Measurements from ENCODE around the gene ERCC4. TPM values are rescaled to one million over a fixed set of nuclear protein-coding genes. Genes with fewer than 3 reads are reported as not detected.

The ERCC4 gene
- total and polyA plus RNA-seq, 2 of the 8 experiments (the other 6 are each of a cell fraction or from before 2014, with no cell fraction given), result 1.6 to 13.2 TPM

GRCh38 chr16:13936596-13937081 lies 16.7 kb downstream of the ERCC4 start:
- Histone ChIP-seq H3K9me3 (ENCODE audit: insufficient read depth in 2 of 2, low read depth in 1 of 2, low read length in 1 of 2) (no peaks in the 10 kb centered on the region; a peak in 1 of 4 replicates), H3K18ac (ENCODE audit: extremely low read depth, low read length) (no peak overlapping the region), H3K4me3 (ENCODE audit: extremely low read depth in 1 of 4, insufficient read depth in 2 of 4, low read depth in 3 of 4, low read length in 4 of 4) (no peak overlapping the region), H2BK15ac (ENCODE audit: low read length) (no peak overlapping the region), H2BK20ac (ENCODE audit: low read length) (no peak overlapping the region), H3K4me1 (replicated peaks in 1 of 4; ENCODE audit: control insufficient read depth in 3 of 4, insufficient read depth in 4 of 4, low read length in 3 of 4) (no peaks in the 10 kb centered on the region), H3K4me2 (ENCODE audit: insufficient read depth in 1 of 2, low read depth in 2 of 2, low read length in 2 of 2) (no peak overlapping the region), H3K4ac (replicated peaks; ENCODE audit: insufficient read length, low read depth, low read length) (no peak overlapping the region), H4K20me1 (replicated peaks in 1 of 2; ENCODE audit: control insufficient read depth in 1 of 2, insufficient read depth in 2 of 2, low read length in 2 of 2) (no peaks in the 10 kb centered on the region), H4K91ac (replicated peaks; ENCODE audit: insufficient read length, low read length) (no peak overlapping the region), H3K56ac (replicated peaks; ENCODE audit: insufficient read length, low read depth, low read length) (no peak overlapping the region), H3K36me3 (ENCODE audit: control insufficient read depth in 2 of 4, insufficient read depth in 4 of 4, low read length in 3 of 4) (peaks cover 0 to 25% (median 10%) of the 10 kb centered on the region in 4 experiments; a peak in 5 of 8 replicates), H3K23ac (ENCODE audit: insufficient read length) (no peak overlapping the region), H3K27me3 (replicated peaks in 1 of 4; ENCODE audit: control insufficient read depth in 3 of 4, extremely low read depth in 1 of 4, insufficient read depth in 3 of 4, low read length in 3 of 4) (no peaks in the 10 kb centered on the region), H3K27ac (ENCODE audit: low read depth, low read length) (no peak overlapping the region), H3K9ac (replicated peaks in 1 of 4; ENCODE audit: extremely low read depth in 1 of 4, low read depth in 3 of 4, low read length in 3 of 4) (no peak overlapping the region), H2BK12ac (ENCODE audit: low read depth, low read length) (no peak overlapping the region), H3K23me2 (ENCODE audit: low read depth, low read length) (no peaks in the 10 kb centered on the region), H3K79me1 (ENCODE audit: low read depth, low read length) (no peaks in the 10 kb centered on the region), H4K8ac (ENCODE audit: extremely low read depth, insufficient read depth, low read length) (no peak overlapping the region), H3K14ac (ENCODE audit: insufficient read length) (no peak overlapping the region), H2AFZ (ENCODE audit: low read length) (no peak overlapping the region), H2BK120ac (replicated peaks; ENCODE audit: low read depth, low read length) (no peak overlapping the region), H3K79me2 (ENCODE audit: control insufficient read depth in 1 of 2, insufficient read depth in 2 of 2, low read length in 2 of 2) (no peaks in the 10 kb centered on the region), H2BK5ac (ENCODE audit: low read depth, low read length) (no peak overlapping the region), H2AK5ac (ENCODE audit: low read depth, low read length) (no peak overlapping the region), H4K5ac (ENCODE audit: insufficient read length, low read depth, low read length) (no peak overlapping the region)
- 89% methylated on average over 3 of the region's 3 CpGs; no CpG with 5 or more reads in 1 of the 2 experiments for WGBS, 2 experiments (ENCODE audit: extremely low coverage in 1 of 2, insufficient coverage in 1 of 2, insufficient read length in 1 of 2, insufficient replicate concordance in 2 of 2, low coverage in 1 of 2, low lambda C conversion rate in 2 of 2, missing lambda C conversion rate in 1 of 2)
- ChIA-PET CTCF (ENCODE audit: partially characterized antibody) (interaction anchor here (0.6 to 4.5 kb wide), 13 partner anchors 10 to 743 kb away, joined by 3 to 39 read pairs (median 4); no protein-coding TSS in a partner anchor), POLR2A (ENCODE audit: partially characterized antibody) (interaction anchor here (1.0 kb wide), 1 partner anchor 15 kb away, joined by 3 read pairs; no protein-coding TSS in a partner anchor)
- DNase-seq (ENCODE audit: low read depth in 1 of 2, low spot score in 2 of 2) (no peak), FAIRE-seq (no peak)
- TF ChIP-seq RFX5 (IDR thresholded peaks at IDR 0.05; ENCODE audit: borderline replicate concordance, low read depth, low read length) (no peak), BACH1 (IDR thresholded peaks at IDR 0.05; ENCODE audit: low read length) (no peak), POLR2A (IDR thresholded peaks at IDR 0.05; ENCODE audit: control extremely low read depth in 1 of 2, low read depth in 2 of 2, low read length in 2 of 2) (no peak), RXRA (IDR thresholded peaks at IDR 0.05; ENCODE audit: insufficient read depth, low read depth, low read length) (no peak), CTBP2 (IDR thresholded peaks at IDR 0.05; ENCODE audit: borderline replicate concordance, insufficient read depth, insufficient read length, low read length) (no peak)
